Effector CD4-positive, alpha-beta T cell (primary cell): ENCODE data around the gene CAMK1D.
"Not testable (repeated sequence)": the region's sequence is repeated elsewhere in the genome, so short reads cannot be mapped to it uniquely, and the experiment has no call there.

Experiments
- DNase-seq: peaks from one replicate; pipeline ENCODE4 v3.0.0-alpha.2; 2020

Gene CAMK1D

DNA sequence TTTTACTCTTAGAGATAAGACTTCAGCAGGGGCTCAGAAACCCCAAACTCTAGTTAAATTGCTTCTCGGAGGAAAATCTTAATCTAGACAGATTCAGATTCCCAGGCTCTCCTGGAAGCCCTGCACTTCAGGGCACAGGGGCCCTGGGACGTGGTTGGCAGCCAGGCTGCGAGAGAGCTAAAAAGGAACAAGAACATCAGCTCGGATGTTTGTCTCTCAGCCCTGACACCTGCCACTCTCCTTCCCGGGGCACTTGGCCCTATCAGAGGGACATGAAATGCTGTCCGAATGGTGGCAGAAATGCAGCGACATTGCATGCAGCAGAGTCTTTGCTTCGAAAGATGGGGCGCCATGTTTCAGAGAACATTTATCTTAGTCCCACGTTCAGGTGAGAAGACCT, 485.4 kb downstream of the CAMK1D start:
- DNase-seq = no peak

DNA sequence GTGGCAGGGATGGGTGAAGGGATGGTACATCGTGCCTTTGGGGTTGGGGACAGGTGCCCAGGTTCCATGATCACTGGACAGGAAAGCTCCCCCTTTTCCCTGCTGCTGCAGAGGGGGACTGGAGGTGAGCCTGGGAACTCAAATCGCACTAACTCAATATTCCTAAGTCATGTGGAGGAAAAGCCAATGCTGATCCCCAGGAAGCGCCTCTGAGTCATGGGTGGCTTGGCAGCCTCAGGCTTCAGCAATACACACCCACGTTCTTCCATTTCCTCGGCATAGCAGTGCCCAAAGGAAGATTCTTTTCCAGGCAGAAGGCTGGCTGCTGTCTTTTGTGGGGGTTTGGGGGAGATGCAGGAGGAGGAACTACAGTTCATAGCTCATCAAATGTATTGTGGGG, 486.4 kb downstream of the CAMK1D start:
- no peak for DNase-seq

- no peak for DNase-seq
Measured at GRCh38 chr10:12838366-12838765, 489.0 kb downstream of the CAMK1D start.

- no peak for DNase-seq
Measured at GRCh38 chr10:12838995-12839927, 489.9 kb downstream of the CAMK1D start.

GRCh38 chr10:12839941-12840611, 490.7 kb downstream of the CAMK1D start:
- DNase-seq = no peak

DNA sequence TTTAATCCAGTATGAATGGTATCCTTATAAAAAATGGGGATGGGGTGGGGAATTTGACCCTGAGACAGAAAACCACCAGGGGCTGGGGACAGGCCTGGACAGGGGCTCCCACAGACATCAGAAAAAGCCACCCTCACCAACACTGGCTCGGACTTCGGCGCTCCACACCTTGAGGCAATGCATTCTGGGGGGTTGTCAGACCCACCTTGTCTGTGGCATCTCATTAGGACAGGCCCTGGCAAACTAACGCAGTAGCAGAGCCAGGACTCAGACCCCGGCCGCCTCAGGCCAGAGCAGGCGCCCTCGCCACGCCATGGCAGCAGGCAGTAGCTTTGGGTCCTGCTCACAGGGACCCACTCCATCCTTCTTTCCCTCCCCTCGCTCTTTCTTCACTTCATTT, 492.1 kb downstream of the CAMK1D start:
- no peak for DNase-seq

GRCh38 chr10:12841826-12842225, 492.5 kb downstream of the CAMK1D start:
- DNase-seq = no peak

GRCh38 chr10:12842310-12842709, 493.0 kb downstream of the CAMK1D start:
- no peak for DNase-seq

DNA sequence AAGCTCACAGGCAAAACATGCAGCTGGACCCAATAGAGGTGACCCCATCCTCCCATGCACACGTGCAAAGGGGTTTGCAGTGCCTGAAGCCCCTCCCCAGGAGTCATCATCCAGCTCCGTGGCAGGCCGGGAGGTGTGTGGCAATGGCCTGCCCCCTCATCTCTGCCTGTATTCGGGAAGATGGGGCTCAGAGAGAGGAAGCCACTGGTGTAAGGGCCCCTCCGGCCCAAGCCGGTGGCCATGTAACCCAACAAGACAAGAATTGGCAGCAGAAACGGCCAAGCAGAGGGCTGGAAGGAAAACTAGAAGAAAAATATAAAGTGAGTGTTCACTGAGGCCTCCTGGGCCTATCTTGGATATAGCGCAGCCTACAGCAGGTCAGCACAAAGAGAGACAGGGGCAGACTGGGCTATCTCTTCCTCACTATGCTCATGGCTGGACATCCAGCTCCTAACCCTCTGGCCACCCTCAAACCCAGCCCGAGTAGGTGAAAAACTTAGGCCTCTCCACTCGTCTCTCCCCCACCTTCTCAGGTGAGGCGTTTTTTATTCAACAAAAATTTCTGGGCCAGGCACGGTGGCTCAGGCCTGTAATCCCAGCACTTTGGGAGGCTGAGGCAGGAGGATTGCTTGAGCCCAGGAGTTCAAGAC, 494.1 kb downstream of the CAMK1D start:
- no peak for DNase-seq

DNA sequence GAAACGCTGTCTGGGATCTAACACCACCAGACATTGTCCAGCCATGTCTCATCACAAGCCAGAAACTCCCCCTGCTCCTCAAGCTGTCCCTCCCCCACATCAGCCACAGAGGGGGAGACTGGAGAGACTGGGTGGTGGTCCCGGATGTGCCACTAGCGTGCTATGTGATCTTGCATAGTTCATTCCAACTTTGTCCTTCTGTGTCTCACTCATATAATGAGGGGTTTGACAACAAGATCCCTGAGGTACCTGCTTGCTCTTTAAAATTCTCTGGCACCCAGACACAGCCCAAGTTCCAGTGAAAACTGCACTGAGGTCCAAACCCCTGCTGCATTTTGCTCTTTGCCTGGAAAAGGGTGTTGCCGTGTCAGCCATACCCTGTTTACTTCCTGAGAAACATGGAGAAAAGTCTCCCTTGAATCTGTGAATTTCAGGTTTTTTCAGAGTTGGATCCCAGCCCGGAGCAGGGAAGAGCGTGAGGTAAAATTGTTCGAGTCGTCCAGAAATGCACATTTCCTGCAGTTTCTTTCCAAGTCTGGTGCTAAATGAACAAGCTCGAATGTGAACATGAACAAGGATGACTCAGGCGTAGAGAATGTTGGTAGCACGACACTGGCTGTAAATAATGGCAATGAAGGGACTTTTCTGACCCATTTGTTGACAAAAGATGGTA, 495.6 kb downstream of the CAMK1D start:
- DNase-seq = no peak

DNA sequence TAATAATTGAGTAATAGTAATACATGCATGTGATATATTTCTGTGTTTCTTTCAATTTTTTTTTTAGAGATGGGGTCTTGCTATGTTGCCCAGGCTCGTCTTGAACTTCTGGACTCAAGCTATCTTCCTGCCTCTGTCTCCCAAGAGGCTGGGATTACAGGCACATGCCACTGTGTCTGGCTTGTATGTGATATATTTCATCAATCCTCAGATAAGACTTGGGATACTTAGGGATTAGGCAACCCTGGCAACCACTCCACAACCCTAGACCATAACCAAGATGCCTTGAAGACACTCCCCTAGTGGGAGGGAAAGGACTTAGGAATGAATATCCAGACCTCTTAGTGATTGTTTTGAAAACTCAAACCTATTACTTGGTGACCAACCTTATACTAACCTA, 497.4 kb downstream of the CAMK1D start:
- DNase-seq = no peak

- DNase-seq = no peak
Measured at GRCh38 chr10:12847361-12847975, 498.1 kb downstream of the CAMK1D start.

DNA sequence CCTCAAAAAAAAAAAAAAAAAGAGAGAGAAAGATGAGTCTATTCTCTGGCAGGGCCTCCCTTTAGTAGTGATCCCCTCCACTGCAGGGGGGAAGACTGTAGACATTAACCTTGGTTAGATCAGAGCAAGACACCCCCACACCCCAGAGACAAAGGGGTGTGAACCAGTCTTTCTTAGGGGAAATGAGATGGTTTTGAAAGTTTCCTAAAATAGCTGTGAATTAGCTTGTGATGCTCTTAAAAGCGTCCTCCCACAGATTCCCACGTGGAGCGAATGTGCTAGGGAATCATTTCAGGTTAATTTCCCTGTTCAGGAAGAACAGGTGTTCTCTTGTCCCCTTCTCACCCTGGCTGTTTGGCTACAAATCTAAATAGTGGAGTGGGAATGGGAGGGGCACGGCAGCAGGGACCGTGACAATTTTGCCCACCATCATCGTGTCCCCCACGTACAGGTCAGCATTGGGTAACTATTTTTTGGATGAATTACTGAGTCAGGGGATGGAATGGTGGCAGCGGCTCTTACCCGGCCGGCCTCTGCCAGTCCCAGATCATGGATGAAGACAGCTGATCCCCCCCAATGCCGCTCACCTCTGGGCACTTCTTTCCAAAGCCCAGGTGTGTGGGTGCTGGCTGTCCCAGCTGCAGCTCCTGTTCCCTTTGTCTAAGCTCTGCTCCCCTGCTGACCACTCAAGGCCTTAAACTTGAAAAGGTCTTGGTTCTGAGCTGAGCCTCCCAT, 499.3 kb downstream of the CAMK1D start:
- DNase-seq = no peak

- no peak for DNase-seq
Measured at GRCh38 chr10:12849319-12850181, 500.2 kb downstream of the CAMK1D start.

GRCh38 chr10:12852687-12853086, 503.3 kb downstream of the CAMK1D start:
- no peak for DNase-seq

DNA sequence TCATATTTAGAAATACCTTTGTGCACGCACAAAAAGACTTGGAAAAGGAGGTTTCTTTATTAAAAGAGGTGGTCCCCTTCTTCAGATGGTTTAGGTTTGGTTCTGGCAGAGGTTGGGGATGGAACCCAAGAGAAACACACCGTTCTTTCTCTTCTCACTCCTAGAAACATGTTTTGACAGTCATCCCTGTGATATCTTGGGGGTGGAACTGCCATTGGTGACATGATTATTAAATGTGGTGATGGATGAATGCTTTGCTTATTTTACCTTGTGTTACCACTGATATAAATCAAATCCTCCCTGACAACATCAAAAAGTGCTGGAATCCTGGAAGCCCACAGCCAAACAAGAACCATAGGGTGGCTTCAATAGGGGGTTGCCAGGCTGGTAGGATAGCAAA, 505.6 kb downstream of the CAMK1D start:
- DNase-seq = no peak

- DNase-seq = no peak
Measured at GRCh38 chr10:12862459-12862858, 513.1 kb downstream of the CAMK1D start.

DNA sequence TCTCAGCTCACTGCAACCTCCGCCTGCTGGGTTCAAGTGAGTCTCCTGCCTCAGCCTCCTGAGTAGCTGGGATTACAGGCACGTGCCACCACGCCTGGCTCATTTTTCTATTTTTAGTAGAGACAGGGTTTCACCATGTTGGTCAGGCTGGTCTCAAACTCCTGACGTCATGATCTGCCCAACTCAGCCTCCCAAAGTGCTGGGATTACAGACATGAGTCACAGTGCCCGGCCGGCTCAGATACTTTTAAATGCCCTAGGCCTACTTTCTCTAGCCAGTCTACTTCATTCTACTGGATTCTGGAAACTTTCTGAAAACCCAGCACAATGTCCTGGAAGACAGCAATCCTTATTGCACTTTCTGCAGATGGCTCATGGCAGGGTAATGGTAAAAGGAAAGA, 516.2 kb downstream of the CAMK1D start:
- not testable (repeated sequence) for DNase-seq

GRCh38 chr10:12868229-12868628, 518.9 kb downstream of the CAMK1D start:
- DNase-seq = no peak

DNA sequence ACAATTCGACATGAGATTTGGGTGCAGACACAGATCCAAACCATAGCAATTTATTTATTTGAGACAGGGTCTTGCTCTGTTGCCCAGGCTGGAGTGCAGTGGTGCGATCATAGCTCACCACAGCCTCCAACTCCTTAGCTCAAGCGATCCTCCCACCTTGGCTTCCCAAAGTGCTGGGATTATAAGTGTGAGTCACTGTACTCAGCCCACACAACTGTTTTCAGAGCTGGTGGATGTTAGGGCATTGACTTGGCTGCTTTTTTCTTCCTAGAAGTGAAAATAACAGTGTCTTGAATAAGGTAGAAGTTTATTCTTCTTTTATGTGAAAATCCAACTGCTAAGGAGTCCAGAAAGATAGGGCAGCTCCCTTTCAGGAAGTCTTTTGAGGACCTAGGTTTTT, 520.1 kb downstream of the CAMK1D start:
- DNase-seq = no peak

DNA sequence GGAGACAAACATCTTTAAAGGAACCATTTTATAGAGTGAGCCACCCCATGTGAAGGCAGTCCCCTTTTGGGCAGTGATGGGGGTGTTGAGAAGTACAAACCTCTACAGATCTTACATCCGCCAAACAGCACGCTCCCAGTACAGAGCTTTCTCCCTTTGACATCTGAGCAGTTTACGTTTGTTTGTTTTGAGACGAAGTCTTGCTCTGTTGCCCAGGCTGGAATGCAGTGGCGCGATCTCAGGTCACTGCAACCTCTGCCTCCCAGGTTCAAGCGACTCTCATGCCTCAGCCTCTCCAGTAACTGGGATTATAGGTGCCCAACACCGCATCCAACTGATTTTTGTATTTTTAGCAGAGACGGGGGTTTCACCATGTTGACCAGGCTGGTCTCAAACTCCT, 523.2 kb downstream of the CAMK1D start:
- no peak for DNase-seq
